ENCODE results near the gene TMSB10.
A peak's percentile ranks its signal among the peaks of the same experiment; 100 is the strongest.

TMSB10 gene

GRCh38 chr2:84880645-84881521 lies 24.6 kb upstream of the TMSB10 start, which contains the start of gene TRABD2A:
TRABD2A (minus strand) TSS chr2:84881084; CDS start chr2:84881039, 45 bp downstream.
- TF ChIP-seq CTCF (IDR thresholded peaks at IDR 0.05; ENCODE audit: low read depth, low read length) = no peak
- peak within 1 kb of the TSS; percentile 80 for H3K4me3 ChIP-seq (ENCODE audit: low read depth, low read length)

- peak overlapping the region; percentile 80 for H3K4me3 ChIP-seq (ENCODE audit: low read depth, low read length)
- TF ChIP-seq CTCF (IDR thresholded peaks at IDR 0.05; ENCODE audit: low read depth, low read length) = peak; percentile 49
These were observed 23.7 kb upstream of the TMSB10 start for GRCh38 chr2:84881581-84882413.

GRCh38 chr2:84882414-84882738 lies 23.1 kb upstream of the TMSB10 start:
- H3K4me3 ChIP-seq (ENCODE audit: low read depth, low read length) = no peak overlapping the region; the same call in 1 of the 2 replicates
- TF ChIP-seq CTCF (IDR thresholded peaks at IDR 0.05; ENCODE audit: low read depth, low read length) = no peak

GRCh38 chr2:84882775-84883550 lies 22.5 kb upstream of the TMSB10 start:
- TF ChIP-seq CTCF (IDR thresholded peaks at IDR 0.05; ENCODE audit: low read depth, low read length) = no peak
- no peak overlapping the region for H3K4me3 ChIP-seq (ENCODE audit: low read depth, low read length)

- TF ChIP-seq CTCF (IDR thresholded peaks at IDR 0.05; ENCODE audit: low read depth, low read length) = no peak
- no peak overlapping the region for H3K4me3 ChIP-seq (ENCODE audit: low read depth, low read length)
These were observed 21.0 kb upstream of the TMSB10 start for GRCh38 chr2:84884449-84884848.

- TF ChIP-seq CTCF (IDR thresholded peaks at IDR 0.05; ENCODE audit: low read depth, low read length) = no peak
- H3K4me3 ChIP-seq (ENCODE audit: low read depth, low read length) = no peak overlapping the region
These were observed 20.3 kb upstream of the TMSB10 start for GRCh38 chr2:84885111-84885510.
